Activated CD8-positive, alpha-beta memory T cell treated with anti-CD3 and anti-CD28 coated beads for 1 hour (primary cell): ENCODE measurements around the gene UBE2E2.

ENCODE experiments used
- DNase-seq, 2 donors: peaks; one replicate each; pipeline ENCODE4 v3.0.0-alpha.2; 2020; ENCODE audit warnings: low read depth in 1 of 2; ENCODE audit errors: extremely low read depth in 1 of 2

Gene UBE2E2

DNA sequence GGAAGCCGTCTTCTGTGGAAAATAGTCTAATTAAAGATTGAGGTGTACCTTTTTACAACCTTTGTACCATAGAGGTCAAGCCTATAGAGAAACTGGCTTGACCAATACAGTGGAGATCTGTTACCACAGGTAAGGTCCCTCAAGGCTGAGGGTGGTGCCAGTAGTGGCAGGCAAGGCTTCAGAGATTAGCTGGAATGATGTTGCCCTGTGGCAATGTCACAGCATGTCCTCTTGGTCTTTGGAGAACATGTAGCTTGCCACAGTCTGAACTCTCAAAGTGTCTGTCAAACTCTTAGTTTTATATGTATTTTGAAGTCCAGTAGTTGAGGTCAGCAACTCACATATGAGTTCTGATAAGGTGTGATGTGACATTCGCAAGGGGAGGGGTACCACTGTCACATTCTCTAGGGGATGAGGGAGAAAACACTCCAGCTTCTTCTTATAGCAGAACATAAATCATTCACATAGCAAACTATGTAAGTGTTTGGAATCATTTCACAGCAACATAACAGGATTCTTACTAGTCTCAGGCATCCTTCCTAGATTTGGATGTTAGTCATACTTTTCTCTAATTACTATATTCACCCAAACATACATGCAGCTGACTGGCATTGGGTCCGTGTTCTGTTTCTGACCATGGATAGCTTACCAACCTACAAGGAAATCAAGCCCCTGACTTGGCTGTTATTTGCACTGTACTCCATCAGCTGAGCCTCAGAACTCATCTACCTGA lies 173.6 kb downstream of the UBE2E2 start:
- DNase-seq: no peak

DNA sequence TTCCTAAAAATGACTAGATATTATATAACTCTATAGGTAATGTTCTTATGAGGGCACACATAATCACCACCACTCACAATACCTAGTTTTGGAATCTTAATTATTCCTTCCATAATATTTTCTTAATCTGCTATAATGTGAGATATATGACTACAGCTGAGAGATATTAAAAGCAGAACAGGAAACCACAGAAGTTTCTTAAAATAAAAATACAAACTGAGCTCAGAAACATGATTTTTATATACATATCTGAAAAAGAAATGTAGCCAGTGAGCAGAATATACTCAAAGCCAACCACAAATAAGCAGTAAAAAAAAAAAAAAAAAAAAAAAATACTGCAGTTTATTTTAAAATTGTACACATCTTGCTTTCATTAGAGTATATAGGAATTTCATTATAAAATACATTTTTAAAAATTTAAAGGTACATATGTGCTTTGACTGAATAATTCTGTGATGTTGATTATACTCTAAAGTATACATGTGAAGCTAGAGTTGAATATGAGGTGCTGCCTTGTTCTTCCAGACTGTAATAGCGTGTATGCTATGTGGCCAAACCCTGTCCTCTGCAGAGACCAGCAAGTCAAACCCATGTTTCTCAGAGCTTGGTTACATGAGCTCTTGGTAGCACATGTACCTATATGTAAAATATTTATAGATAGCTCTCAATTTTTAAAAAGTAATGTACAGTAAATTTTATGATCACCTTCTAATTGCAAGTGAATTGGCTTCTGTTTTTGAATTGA lies 175.0 kb downstream of the UBE2E2 start:
- DNase-seq: no peak

- DNase-seq: no peak
Observed at GRCh38 chr3:23383875-23384274, 180.7 kb downstream of the UBE2E2 start.

GRCh38 chr3:23385327-23385726 lies 182.2 kb downstream of the UBE2E2 start:
- no peak for DNase-seq

DNA sequence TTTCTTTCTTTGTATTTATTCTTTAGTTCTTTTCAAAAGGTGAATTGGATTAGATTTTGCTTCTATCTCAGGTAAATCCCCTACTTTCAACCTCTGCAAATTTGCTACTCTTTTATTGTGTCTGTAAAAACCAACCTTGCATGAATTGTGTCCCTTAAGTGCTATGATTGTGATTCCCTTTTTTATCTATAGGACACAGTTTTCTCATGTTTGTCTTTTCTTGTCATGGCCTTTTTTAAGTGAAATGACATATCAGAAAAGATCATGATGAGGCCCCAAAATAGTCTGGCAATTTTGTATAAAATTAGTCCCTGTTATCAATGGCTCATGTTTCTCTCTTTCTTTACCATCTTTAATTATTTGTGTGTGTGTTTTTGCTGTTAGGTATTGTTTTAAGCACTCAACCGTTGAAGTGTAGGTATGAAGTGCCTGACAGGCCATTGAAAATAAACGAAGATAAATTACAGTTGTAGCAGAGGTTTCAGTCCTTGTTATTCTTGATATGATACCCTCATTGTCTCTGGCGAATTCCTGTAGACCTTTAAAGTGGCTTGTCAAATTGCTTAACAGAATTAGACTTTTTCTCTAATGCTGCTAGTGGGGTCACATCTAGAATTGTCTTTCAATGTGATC lies 184.3 kb downstream of the UBE2E2 start:
- no peak for DNase-seq

DNA sequence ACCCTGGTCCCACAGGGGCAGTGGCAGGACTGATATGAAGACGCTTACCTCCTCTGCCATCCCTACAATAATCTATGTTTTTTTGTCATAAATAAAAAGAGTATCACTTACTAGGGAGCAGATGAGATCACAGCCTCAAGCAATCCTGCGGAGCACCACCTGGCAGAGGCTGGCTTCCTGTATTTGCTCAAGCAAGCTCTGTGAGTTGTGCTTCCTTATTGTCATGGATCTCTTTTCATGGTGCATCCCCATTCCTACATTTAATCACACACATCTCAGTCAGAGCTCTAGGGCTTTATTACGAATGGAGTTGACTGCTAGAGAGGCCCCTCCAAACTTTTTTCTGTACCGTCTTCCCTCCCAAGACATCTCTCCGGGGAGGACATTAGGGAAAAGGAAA lies 186.0 kb downstream of the UBE2E2 start:
- no peak for DNase-seq

- no peak for DNase-seq
Observed at GRCh38 chr3:23389686-23390085, 186.6 kb downstream of the UBE2E2 start.

DNA sequence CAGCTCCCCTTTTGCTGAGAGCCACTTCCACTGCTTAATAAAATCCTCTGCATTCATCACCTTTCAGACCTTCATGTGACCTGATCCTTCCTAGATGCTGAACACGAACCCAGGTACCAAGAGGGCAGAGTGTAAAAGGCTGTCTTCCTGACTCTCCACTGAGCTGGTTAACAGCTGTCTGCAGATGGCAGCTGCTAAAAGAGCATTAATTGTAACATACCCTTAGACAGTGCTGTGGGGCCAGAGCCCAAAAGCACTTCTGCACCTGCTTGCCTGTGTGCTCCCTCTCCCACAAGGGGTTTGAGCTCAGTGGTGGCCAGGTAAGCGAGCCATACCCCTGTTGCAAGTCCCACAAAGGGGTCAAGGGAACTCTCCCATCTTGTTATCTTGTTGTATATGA lies 187.3 kb downstream of the UBE2E2 start:
- no peak for DNase-seq

DNA sequence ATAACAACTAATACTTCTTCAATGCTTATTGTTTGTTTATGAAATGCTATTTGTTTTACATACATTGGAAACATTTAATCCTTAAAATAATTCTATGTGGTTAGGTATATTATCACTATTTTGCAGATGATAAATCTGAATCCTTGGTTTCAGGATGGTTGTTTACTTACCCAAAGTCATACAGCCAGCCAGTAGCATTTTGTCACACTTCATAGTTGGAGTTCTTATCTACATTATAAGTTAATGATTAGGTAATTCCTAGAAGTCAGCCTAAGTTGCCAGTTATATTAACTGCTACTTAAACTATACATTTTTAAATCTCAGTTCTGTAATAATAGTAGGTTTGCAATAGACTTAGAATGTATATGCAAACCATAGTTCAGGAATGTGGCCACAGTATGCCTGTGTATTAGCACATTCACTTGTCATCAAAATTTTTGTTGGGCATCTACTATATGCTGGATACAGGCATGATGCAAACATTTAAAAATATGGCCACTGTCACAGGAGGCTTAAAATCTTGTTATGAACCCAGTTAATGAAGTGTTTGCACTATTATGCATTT lies 187.9 kb downstream of the UBE2E2 start:
- DNase-seq: no peak

DNA sequence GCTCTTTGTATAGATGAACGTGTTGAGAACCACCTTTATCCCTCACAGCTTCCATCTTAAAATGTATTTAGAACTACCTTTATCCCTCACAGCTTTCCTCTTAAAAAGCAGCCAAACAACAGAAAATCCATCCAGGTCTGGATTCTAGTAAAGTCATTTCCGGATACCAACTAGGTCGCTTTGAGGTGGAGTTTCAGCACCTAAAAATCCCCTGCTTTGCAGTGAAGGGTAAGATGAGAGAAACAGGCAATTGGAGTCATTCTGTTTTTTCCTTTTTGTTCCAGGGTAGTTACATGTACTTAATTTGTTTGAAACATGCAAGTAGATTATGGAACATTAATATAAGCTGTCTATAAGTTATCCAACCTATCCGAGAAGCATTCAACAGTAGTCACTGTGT lies 192.0 kb downstream of the UBE2E2 start:
- no peak for DNase-seq

GRCh38 chr3:23396746-23397145 lies 193.6 kb downstream of the UBE2E2 start:
- no peak for DNase-seq

DNA sequence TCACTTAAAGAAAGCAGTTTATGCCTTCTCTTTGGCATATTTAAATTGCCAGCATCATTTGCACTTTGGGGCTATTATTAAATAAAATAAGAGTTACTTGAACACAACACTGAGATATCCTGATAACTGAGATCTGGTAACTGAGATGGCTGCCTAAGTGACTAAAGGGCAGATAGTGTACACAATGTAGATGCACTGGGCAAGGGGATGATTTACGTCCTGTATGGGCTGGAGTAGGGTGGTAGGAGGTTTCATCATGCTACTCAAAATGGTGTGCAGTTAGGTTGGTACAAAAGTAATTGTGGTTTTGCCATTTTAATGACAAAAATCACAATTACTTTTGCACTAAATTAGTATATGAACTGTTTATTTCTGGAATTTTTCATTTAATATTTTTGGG lies 196.1 kb downstream of the UBE2E2 start:
- no peak for DNase-seq

GRCh38 chr3:23402728-23403492 lies 199.8 kb downstream of the UBE2E2 start:
- DNase-seq: no peak

- no peak for DNase-seq
Observed at GRCh38 chr3:23404246-23404645, 201.1 kb downstream of the UBE2E2 start.

DNA sequence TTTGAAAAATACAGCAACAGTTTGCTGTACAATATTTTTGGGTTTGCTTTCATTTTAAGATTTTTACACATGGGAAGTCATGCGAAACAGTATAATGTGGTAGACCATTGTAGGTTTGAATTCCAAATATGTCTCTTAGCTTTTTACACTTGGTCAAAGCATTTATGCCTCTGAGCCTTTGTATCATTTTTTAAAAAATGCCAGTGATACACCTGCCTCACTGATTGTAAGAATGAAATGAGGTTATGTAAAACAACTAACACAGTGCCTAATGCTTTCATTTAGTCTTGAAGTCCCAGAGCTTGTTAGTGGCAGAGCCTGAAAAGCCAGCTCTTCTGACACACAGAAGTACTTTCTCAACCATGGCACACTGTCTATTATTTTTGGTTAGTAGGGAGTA lies 202.0 kb downstream of the UBE2E2 start:
- no peak for DNase-seq

DNA sequence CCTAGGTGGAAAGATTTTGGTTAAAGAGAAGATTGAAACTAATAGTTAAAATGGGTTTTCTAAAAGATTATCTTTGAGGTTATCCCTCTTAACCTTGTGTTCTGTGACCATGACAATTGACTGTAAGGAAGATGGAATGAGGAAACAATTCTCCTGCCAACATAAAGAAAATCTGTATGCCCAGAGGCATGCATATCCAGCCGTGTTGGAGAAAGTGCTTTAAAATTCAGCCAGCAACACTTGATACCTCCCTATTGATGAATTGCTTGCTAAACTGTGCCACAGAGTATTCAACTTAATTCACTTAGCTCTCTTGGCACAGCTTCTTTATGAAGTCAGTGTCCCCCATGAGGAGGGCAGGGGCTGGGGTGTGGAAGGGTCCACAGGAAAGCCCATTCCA lies 203.5 kb downstream of the UBE2E2 start:
- no peak for DNase-seq

DNA sequence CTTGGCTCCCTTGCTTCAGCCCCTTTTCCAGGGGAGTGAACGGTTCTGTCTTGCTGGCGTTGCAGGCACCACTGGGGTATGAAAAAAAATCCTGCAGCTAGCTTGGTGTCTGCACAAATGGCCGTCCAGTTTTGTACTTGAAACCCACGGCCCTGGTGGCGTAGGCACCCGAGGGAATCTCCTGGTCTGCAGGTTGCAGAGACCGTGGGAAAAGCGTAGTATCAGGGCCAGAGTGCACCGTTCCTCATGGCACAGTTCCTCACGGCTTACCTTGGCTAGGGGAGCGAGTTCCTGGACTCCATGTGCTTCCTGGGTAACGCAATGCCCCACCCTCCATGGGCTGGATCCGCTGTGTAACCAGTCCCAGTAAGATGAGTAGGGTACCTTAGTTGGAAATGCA lies 214.9 kb downstream of the UBE2E2 start:
- no peak for DNase-seq

DNA sequence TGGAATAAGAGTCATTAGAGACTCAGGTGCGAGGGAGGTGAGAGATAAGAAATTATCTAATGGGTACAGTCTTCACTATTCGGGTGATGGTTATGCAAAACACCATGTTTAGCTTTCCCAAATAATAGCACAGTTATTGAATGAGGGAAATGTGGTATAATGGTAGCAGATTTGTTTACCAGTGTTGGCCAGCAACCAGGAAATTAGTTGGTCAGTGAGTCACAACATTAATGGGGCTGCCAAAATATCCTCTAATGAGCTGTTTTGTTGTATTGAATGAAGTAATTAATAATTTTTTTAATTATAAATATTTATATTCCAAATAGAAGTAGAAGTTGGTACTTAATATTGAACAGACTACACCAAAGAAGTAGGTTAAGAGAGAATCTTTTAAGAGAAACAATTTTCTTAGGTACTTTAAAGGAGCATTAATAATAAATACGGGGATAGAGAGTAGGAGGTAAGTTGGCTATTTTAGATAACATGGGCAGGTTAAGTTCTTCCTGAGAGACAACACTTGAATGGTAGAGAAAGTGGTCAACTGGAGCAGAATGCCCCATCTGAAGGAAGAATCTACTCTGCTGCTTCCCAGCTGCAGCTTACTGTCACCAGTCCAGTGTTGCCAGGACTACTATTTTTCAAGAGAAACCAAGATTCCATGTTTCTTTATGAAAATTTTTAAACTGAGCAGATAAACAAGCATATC lies 218.8 kb downstream of the UBE2E2 start:
- no peak for DNase-seq

- no peak for DNase-seq
Observed at GRCh38 chr3:23422517-23422851, 219.4 kb downstream of the UBE2E2 start.

DNA sequence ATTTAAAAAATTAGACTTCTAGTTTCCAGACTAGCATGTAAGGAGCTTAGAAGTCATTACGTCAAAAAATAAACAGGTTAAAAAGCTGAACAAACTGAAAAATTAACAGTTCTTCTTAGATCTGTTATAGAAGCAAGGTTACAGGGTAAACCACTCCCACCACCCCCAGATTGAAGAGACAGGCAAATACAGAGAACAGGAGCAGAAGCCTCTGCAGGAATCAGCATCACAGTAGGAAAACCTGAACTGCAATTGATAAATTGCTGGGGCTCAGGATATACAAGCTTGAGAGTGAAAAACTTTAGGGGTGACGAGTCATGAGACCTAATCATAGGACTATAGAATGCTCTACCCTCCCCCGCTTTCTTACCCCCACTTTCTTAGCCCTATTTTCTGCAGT lies 222.3 kb downstream of the UBE2E2 start:
- no peak for DNase-seq
